CD4-positive, alpha-beta T cell treated with Interleukin-4 for 4 hours (primary cell): ENCODE results near the gene KLHL8.
A peak's percentile ranks its signal among the peaks of the same experiment; 100 is the strongest.
"Not testable (repeated sequence)": the region's sequence is repeated elsewhere in the genome, so short reads cannot be mapped to it uniquely, and the experiment has no call there.

Experiments used
- DNase-seq: peaks from one replicate; pipeline ENCODE4 v3.0.0-alpha.2; 2020

The KLHL8 gene

GRCh38 chr4:87166296-87166854 lies 54.0 kb downstream of the KLHL8 start:
- DNase-seq: no peak

- no peak for DNase-seq
These were observed 54.5 kb downstream of the KLHL8 start for GRCh38 chr4:87165892-87166291.

GRCh38 chr4:87153078-87153870 lies 67.1 kb downstream of the KLHL8 start:
- DNase-seq: no peak

DNA sequence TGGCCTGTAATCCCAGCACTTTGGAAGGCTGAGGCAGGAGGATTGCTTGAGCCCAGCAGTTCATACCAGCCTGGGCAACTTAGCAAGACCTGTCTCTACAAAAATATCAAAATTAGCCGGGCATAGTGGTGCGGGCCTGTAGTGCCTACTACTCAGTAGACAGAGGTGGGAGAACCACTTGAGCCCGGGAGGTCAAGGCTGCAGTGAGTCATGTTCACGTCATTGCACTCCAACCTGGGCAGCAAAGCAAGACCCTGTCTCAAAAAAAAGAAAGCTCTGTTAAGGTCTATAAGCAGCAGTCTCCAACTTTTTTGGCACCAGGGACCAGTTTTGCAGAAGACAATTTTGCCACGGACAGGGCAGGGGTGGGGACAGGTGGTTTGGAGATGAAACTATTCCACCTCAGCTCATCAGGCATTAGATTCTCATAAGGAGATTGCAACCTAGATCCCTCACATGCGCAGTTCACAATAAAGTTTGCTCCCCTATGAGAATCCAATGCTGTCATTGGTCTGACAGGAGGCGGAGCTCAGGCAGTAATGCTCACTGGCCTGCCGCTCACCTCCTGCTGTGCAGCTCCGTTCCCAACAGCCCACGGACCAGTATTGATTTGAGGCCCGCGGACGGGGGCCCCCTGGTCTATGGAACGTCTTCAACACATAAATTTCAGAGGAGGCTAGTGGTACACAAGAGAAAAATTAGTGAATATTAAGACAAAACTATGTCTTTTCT lies 67.9 kb downstream of the KLHL8 start:
- DNase-seq: no peak

DNA sequence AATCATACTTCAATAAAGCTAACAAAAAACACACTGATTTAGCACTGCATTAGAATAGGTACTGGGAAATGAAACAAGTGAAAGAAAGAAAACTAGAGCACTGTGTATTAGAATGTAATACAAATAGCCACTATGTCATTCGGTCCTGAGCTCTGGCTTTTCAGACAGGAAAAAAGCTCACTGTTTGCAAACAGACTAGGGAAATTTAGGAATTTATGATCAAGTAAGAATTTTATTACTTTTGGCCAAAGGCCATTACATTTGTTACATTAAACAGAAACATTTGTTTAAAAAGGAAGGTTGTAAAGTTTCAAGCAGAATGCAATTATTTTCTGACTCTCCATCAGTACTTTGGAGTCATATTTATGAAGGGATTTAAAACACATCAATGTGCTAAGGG lies 68.7 kb downstream of the KLHL8 start:
- DNase-seq: no peak

DNA sequence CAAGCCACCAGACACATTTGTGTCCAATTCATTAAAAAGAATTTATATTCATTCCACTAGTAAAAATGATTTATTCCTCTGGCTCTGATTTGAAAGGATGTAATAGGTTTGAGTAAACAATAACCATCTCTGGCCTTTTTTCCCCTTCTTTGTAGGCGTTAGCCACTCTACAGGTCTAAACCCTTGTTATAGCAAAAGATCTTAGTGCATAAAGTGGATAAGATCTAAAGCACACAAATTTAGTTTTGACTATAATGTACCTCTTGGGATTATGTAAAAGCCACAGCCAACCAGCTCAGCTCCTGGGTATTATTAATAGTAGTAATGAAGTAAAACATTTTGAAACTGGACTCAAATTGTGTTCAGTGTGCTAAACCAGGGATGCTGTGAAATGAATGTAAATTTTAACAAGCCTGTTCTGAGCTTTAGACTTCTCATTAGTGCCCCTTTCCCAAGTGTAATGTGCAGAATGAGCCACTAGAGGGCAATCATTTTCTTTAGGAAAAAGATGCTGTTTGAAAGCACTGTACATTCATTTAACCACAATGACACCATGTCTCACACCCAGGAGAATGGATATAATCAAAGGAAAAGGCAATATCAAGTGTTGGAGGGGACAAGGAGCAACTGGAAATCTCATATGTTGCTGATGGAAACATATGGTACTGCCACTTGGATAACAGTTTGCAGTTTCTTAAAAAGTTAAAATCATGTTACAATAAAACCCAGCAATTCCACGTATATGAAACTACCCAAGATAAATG lies 69.7 kb downstream of the KLHL8 start:
- DNase-seq: peak; percentile 80

- no peak for DNase-seq
These were observed 73.3 kb downstream of the KLHL8 start for GRCh38 chr4:87147116-87147515.

DNA sequence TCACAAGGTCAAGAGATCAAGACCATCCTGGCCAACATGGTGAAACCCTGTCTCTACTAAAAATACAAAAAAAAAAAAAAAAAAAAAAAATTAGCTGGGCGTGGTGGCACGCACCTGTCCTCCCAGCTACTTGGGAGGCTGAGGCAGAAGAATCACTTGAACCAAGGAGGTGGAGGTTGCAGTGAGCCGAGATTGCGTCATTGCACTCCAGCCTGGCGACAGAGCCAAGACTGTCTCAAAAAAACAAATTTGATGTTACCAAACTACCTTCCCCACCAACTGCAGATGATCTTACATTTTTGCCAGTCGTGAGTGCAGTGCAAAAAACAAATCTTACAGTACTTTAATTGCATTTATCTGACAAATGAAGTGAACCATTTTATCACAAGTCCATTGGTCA lies 74.5 kb downstream of the KLHL8 start:
- not testable (repeated sequence) for DNase-seq

DNA sequence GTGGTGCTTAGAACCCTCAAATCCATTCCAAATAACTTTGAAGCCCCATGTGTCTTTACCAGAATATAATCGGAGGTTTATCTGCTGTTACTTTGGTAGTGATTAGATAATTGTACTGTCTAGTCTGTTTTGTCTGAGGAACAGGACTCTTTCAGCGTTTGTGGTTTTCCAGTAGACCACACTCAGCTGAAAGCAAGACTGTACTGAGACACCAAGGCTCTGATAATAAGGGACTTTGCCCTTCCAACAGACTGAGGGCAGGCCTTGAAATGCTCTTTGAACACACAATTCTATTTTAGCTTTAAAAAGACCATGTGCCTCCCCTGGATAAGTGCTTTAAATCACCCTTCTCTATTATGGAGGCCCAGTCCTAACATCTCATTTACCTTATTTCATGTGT lies 76.1 kb downstream of the KLHL8 start:
- no peak for DNase-seq

GRCh38 chr4:87141428-87141827 lies 79.0 kb downstream of the KLHL8 start:
- DNase-seq: no peak

DNA sequence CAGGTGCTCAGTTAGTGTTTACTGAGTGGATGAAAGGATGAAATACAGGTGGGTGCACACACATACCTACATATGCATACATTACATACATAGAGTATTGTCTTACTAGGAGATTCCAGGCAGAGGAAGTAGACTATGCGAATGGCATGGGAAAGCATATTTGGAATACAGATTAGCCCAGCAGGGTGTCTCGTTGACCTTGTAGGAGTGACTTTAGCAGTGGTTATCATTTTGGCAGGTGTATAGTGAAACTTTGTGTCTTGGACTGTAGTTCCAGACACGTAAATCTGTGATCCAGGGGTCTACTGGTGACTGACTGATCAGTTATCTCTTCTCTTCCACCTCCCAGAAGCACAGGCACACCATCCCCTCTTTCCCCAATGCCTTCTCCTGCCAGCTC lies 86.3 kb downstream of the KLHL8 start:
- no peak for DNase-seq

GRCh38 chr4:87133183-87133582 lies 87.2 kb downstream of the KLHL8 start:
- DNase-seq: no peak

DNA sequence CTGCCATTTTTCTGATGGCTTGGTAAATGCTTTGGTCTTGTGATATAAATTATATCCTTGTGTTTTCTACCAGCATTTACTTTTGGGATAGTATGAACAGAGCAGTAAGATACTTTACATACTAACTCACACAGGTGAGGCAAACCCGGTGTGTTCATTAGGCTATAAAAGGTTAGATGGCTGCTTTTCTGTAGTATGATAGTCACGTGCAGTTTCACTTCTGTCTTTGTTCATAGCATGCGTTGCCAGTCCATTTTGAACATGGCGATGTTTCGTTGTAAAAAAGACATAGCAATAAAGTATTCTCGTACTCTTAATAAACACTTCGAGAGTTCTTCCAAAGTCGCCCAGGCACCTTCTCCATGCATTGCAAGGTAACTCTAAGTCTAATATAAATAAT lies 88.4 kb downstream of the KLHL8 start:
- no peak for DNase-seq

DNA sequence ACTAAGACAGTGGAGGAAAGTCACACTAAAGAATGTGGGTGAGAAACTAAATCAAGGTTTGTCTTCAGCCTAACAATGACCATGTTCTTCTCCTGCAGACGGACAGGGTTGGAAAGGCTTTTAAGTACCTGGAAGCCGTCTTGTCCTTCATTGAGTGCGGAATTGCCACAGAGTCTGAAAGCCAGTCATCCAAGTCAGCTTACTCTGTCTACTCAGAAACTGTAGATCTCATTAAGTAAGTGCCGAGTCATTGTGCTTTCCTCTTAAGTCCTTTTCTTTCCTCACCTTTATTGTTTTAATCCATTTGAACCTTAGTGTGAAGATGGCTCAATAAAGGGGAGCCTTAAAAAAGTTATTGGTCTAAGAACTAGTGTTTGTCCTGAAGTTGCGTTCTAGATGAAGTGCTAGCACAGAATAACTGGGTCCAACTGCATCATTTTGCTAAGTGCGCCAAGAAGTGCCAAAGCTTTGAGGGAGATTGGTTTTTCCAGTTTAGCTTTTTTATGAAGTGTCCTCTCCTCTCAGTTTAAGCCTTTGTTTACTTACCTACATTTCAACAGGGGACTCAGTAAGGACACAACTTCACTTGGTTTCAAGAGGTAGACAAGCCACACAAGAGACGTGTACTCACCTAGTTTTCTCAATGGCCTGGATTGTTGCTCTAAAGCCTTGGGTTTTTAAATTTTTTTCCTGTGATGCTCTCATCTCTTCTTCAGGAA lies 89.3 kb downstream of the KLHL8 start:
- no peak for DNase-seq

- DNase-seq: no peak
These were observed 90.7 kb downstream of the KLHL8 start for GRCh38 chr4:87129681-87130080.

- no peak for DNase-seq
These were observed 92.3 kb downstream of the KLHL8 start for GRCh38 chr4:87128006-87128705.

GRCh38 chr4:87126056-87126455 lies 94.4 kb downstream of the KLHL8 start:
- DNase-seq: no peak

DNA sequence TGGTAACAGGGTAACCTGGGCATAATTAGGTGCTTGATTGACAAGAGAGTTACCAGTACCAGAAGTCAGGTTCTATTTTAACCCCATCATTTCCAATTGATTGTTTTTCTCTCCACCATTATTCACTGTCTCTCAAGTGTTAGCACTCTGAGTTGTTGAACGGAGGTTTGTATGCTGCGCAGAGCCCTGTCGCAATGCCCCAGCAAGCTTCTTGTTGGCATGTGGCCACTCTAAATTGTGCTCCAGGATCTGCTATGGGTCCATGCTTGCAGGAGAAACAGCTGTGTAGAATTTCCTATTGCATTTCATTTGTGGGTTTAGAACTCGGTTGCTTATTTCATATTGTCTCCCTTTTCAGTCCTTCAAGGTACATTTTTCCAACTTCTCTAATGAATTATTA lies 98.2 kb downstream of the KLHL8 start:
- DNase-seq: no peak

- no peak for DNase-seq
These were observed 98.9 kb downstream of the KLHL8 start for GRCh38 chr4:87121341-87122065.

GRCh38 chr4:87120411-87121162 lies 99.8 kb downstream of the KLHL8 start:
- DNase-seq: no peak

DNA sequence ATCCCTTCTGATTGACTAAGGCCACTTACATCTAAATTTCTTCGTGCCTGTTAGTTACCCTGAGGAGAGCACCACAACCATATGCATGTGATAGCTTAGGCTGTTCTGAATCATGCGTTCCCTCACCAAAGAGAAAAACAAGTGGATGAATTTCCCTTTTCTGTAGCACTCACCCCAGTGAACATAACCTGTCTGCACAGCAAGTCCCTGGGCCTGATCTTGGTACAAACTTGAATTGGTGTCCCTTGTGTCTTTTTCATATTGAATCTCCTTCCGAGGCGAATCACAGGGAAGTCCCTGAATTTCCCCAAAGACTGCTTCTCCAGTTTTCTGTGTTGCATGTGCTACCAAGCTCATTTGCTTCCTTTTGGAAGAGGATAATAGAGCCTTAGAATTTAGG lies 100.4 kb downstream of the KLHL8 start:
- DNase-seq: no peak
